Mesendoderm (in vitro differentiated cells): ENCODE results near the gene IQSEC1.

ENCODE experiments used
- DNase-seq: peaks from one replicate; pipeline ENCODE4 v3.0.0; 2013
- H2AK5ac ChIP-seq: 2 replicates; pipeline ENCODE4 v1.6.1; 2013; ENCODE audit warnings: low read length, inconsistent platforms
- H2BK120ac ChIP-seq: 2 replicates; pipeline ENCODE4 v1.6.1; 2013; ENCODE audit warnings: low read depth, mild to moderate bottlenecking, low read length, moderate library complexity, mixed read lengths
- H2BK15ac ChIP-seq: replicated peaks from 2 replicates; pipeline ENCODE4 v1.6.1; 2013; ENCODE audit warnings: low read depth, mild to moderate bottlenecking, moderate library complexity
- H2BK5ac ChIP-seq: 2 replicates; pipeline ENCODE4 v1.6.1; 2013; ENCODE audit warnings: low read length, inconsistent platforms
- H3K18ac ChIP-seq: 2 replicates; pipeline ENCODE4 v1.6.1; 2013; ENCODE audit warnings: mild to moderate bottlenecking, low read length, mixed read lengths
- H3K23ac ChIP-seq: one replicate; pipeline ENCODE4 v1.6.1; 2013; ENCODE audit warnings: low read length
- H3K27ac ChIP-seq: 2 replicates; pipeline ENCODE4 v1.5.1; 2013; ENCODE audit warnings: low read depth, mild to moderate bottlenecking, inconsistent platforms, low read length, moderate library complexity
- H3K27me3 ChIP-seq: 2 replicates; pipeline ENCODE4 v1.6.1; 2013; ENCODE audit warnings: low read length, control low read depth, mild to moderate bottlenecking, inconsistent platforms; ENCODE audit not compliant: insufficient read depth, poor library complexity
- H3K36me3 ChIP-seq: 2 replicates; pipeline ENCODE4 v1.6.1; 2013; ENCODE audit warnings: low read length, inconsistent platforms; ENCODE audit not compliant: control insufficient read depth, insufficient read depth
- H3K4ac ChIP-seq: one replicate; pipeline ENCODE4 v1.6.1; 2013; ENCODE audit warnings: low read depth, mild to moderate bottlenecking, low read length, moderate library complexity
- H3K4me1 ChIP-seq: 2 replicates; pipeline ENCODE4 v1.6.1; 2013; ENCODE audit warnings: low read depth, low read length, inconsistent platforms; ENCODE audit not compliant: control insufficient read depth
- H3K4me2 ChIP-seq: 2 replicates; pipeline ENCODE4 v1.6.1; 2013; ENCODE audit warnings: low read length
- H3K4me3 ChIP-seq: 2 replicates; pipeline ENCODE4 v1.5.1; 2013; ENCODE audit warnings: mild to moderate bottlenecking, low read length
- H3K56ac ChIP-seq: one replicate; pipeline ENCODE4 v1.6.1; 2013; ENCODE audit warnings: low read length
- H3K79me1 ChIP-seq: 2 replicates; pipeline ENCODE4 v1.6.1; 2013; ENCODE audit warnings: low read length, inconsistent platforms
- H3K79me2 ChIP-seq: 2 replicates; pipeline ENCODE4 v1.6.1; 2013; ENCODE audit warnings: mild to moderate bottlenecking, low read length; ENCODE audit not compliant: control insufficient read depth, insufficient read depth
- H3K9ac ChIP-seq: 2 replicates; pipeline ENCODE4 v1.6.1; 2013; ENCODE audit warnings: low read length, inconsistent platforms
- H4K5ac ChIP-seq: one replicate; pipeline ENCODE4 v1.6.1; 2013; ENCODE audit warnings: low read length
- H4K8ac ChIP-seq: one replicate; pipeline ENCODE4 v1.6.1; 2013; ENCODE audit warnings: low read depth, mild to moderate bottlenecking, control low read depth, low read length, moderate library complexity
- WGBS: extraction: QIAGEN DNeasy Blood & Tissue Kit; methylation state at CpG from one replicate; pipeline ENCODE4 v1.1.7; 2013; ENCODE audit warnings: low lambda C conversion rate, missing lambda C conversion rate; ENCODE audit not compliant: insufficient coverage; ENCODE audit errors: extremely low coverage; 5-methylcytosine and 5-hydroxymethylcytosine counted together

The IQSEC1 gene

DNA sequence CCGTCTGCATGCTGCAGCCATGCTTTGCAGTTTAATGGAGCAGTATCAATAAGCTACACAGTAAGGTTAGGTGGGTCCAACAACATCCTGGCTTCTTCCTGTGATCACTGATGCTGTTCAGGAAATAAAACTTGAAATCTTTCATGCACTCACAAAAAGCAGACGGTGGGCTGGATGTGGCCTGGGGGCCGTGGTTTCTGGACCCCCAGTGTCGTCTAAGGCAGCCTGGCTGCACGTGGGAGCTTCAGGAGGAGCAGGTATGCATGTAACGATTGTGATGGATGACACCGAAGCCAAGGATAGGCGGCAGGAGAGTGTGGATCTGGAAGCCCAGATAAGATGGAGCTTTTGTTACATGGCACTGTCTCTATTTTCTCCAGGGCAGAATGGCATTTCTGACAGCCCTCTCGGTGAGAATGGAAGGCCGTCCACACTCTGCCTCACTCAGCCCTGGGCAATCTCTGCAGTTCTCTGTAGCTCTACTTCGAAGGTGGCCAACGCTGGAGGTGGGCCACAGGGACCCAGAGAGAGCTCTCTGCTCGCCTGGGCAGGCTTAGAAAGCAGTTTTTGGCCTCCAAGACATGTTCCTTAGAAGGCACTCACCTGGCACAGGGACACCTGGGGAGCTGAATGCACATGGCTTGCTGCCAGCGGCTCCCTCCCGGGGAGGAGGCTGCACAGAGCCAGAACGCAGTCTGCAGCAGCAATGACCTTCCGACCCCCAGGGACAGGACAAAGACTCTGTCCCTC lies 46.4 kb upstream of the IQSEC1 start:
- no peak for DNase-seq
- Histone ChIP-seq H3K79me2 (no peaks in the 10 kb centered on the region), H2BK15ac (no peak overlapping the region), H4K8ac (no peak overlapping the region), H2AK5ac (no peak overlapping the region), H3K23ac (no peak overlapping the region), H2BK120ac (no peak overlapping the region), H3K27me3 (no peaks in the 10 kb centered on the region), H3K79me1 (no peaks in the 10 kb centered on the region), H3K56ac (no peak overlapping the region), H4K5ac (no peak overlapping the region), H3K36me3 (no peaks in the 10 kb centered on the region), H3K4ac (no peak overlapping the region), H3K4me2 (no peak overlapping the region), H3K9ac (no peak overlapping the region), H3K4me3 (no peak overlapping the region), H3K4me1 (peaks cover 2% of the 10 kb centered on the region), H2BK5ac (no peak overlapping the region), H3K18ac (no peak overlapping the region), H3K27ac (no peak overlapping the region)
- WGBS, result no CpG with 5 or more reads among the region's 17 CpGs

DNA sequence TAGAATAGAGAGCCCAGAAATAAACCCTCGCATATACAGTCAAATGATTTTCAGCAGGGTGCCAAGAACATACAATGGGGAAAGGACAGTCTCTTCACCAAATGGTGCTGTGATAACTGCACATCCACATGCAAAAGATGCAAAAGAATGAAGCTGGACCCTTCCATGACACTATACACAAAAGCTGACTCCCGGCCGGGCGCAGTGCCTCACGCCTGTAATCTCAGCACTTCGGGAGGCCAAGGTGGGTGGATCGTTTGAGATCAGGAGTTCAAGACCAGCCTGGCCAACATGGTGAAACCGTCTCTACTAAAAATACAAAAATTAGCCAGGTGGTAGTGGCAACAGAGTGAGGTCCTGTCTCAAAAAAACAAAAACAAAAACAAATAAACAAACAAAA lies 43.2 kb upstream of the IQSEC1 start:
- H2AK5ac ChIP-seq, result no peak overlapping the region
- no peak overlapping the region for H3K56ac ChIP-seq
- WGBS, result no CpG with 5 or more reads among the region's 8 CpGs
- H3K9ac ChIP-seq, result no peak overlapping the region
- H3K79me2 ChIP-seq, result no peaks in the 10 kb centered on the region
- peaks cover 2% of the 10 kb centered on the region for H3K4me1 ChIP-seq
- no peak overlapping the region for H2BK120ac ChIP-seq
- no peaks in the 10 kb centered on the region for H3K27me3 ChIP-seq
- no peak overlapping the region for H4K5ac ChIP-seq
- DNase-seq, result no peak
- no peak overlapping the region for H3K18ac ChIP-seq
- no peak overlapping the region for H2BK15ac ChIP-seq
- no peak overlapping the region for H3K4me2 ChIP-seq
- H4K8ac ChIP-seq, result no peak overlapping the region
- no peaks in the 10 kb centered on the region for H3K36me3 ChIP-seq
- H3K23ac ChIP-seq, result no peak overlapping the region
- H3K27ac ChIP-seq, result no peak overlapping the region
- no peak overlapping the region for H3K4me3 ChIP-seq
- no peak overlapping the region for H2BK5ac ChIP-seq
- no peak overlapping the region for H3K4ac ChIP-seq
- no peaks in the 10 kb centered on the region for H3K79me1 ChIP-seq

DNA sequence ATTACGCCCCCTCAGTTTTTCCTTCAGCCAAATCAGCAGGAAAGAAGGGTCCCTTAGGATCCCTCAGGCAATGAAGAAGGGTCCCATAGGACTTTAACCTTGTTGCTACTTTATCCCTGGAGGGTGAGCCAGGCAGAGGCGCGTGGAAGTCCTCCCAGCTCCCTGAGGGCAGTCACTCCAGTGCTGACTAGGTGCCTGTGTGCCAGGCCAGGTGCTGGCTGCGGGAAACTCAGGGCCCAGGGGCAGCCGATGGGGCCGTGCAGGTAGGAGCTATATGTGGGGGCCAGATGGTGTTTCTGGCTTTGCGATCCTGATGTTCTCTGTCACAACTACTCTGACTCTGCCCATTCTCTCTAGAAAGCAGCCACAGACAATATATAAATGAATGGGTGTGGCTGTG lies 42.8 kb upstream of the IQSEC1 start:
- H2BK5ac ChIP-seq, result no peak overlapping the region
- no peak overlapping the region for H2AK5ac ChIP-seq
- no peak overlapping the region for H2BK15ac ChIP-seq
- H4K8ac ChIP-seq, result no peak overlapping the region
- H3K18ac ChIP-seq, result no peak overlapping the region
- no peaks in the 10 kb centered on the region for H3K36me3 ChIP-seq
- no peaks in the 10 kb centered on the region for H3K79me2 ChIP-seq
- no peak overlapping the region for H3K4me3 ChIP-seq
- WGBS, result no CpG with 5 or more reads among the region's 7 CpGs
- no peak overlapping the region for H3K4me2 ChIP-seq
- no peak overlapping the region for H4K5ac ChIP-seq
- no peak overlapping the region for H3K4ac ChIP-seq
- H3K27ac ChIP-seq, result no peak overlapping the region
- no peak overlapping the region for H3K9ac ChIP-seq
- no peak overlapping the region for H2BK120ac ChIP-seq
- no peak overlapping the region for H3K56ac ChIP-seq
- H3K4me1 ChIP-seq, result peaks cover 2% of the 10 kb centered on the region
- H3K27me3 ChIP-seq, result no peaks in the 10 kb centered on the region
- DNase-seq, result no peak
- H3K79me1 ChIP-seq, result no peaks in the 10 kb centered on the region
- no peak overlapping the region for H3K23ac ChIP-seq

DNA sequence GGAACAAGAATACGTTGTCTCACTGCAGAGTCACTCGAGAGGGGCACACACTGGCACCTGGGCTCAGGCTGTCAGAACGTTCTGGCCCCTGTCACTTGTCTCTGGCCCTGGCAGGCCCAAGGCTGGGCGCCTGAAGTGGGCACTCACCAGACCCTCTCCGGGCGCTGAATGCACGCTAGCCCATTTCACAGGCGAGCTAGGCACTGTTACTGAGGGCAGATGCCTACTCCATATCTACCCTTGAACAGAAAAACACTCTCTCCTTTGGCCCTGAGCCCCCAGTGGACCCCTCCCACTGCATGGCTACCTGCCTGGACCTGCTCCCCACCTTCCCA lies 42.3 kb upstream of the IQSEC1 start:
- H2AK5ac ChIP-seq, result no peak overlapping the region
- no peak overlapping the region for H3K56ac ChIP-seq
- no peak overlapping the region for H2BK120ac ChIP-seq
- no peak overlapping the region for H3K27ac ChIP-seq
- H4K5ac ChIP-seq, result no peak overlapping the region
- WGBS, result no CpG with 5 or more reads among the region's 8 CpGs
- peaks cover 2% of the 10 kb centered on the region for H3K4me1 ChIP-seq
- H4K8ac ChIP-seq, result no peak overlapping the region
- no peak overlapping the region for H3K18ac ChIP-seq
- no peak overlapping the region for H2BK15ac ChIP-seq
- H3K36me3 ChIP-seq, result no peaks in the 10 kb centered on the region
- H2BK5ac ChIP-seq, result no peak overlapping the region
- H3K4me2 ChIP-seq, result no peak overlapping the region
- H3K4me3 ChIP-seq, result no peak overlapping the region
- no peak for DNase-seq
- H3K4ac ChIP-seq, result no peak overlapping the region
- H3K23ac ChIP-seq, result no peak overlapping the region
- H3K27me3 ChIP-seq, result no peaks in the 10 kb centered on the region
- H3K9ac ChIP-seq, result no peak overlapping the region
- no peaks in the 10 kb centered on the region for H3K79me1 ChIP-seq
- H3K79me2 ChIP-seq, result no peaks in the 10 kb centered on the region

DNA sequence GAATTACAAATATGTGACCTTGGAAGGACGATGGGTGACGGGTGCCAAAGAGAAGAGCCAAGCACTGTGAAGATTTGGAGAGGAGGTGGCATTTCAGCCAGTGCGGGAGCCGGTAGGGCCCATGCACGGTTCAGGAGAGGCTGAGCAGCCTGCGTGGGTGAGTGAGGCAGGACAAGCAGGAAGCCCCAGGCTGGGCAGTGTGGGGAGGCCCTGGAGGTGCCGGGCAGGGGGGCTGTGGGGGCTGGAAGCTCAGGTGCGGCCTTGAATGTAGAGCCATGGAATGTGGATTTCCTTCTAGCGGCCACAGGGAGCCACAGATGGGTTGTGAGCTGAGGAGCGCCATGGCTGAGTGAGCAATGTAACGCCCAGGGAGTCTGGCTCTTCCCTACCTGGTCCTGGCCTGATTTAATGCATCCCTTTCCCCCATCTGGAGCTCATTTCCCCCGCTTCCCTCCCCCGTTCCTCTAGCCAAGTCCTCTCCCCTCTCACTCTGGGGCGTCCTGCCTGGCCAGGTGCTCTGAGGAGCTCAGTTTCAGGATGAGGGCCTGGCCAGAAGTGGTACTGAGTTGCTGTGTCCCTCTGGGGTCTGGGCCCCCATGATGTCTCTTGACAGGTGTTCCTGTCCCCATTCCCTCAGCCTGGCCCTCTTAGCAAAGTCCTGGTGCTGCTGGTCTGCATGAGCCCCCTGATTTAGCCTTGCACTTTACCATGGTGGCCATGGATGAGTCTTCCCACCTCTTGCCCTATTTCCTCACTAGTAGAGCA lies 41.8 kb upstream of the IQSEC1 start:
- Histone ChIP-seq H2BK5ac (no peak overlapping the region), H3K27ac (no peak overlapping the region), H2BK120ac (no peak overlapping the region), H3K4me2 (no peak overlapping the region), H4K5ac (no peak overlapping the region), H2AK5ac (no peak overlapping the region), H3K4me3 (no peak overlapping the region), H3K56ac (no peak overlapping the region), H3K4ac (no peak overlapping the region), H3K9ac (no peak overlapping the region), H3K36me3 (no peaks in the 10 kb centered on the region), H3K4me1 (peaks cover 2% of the 10 kb centered on the region), H3K27me3 (no peaks in the 10 kb centered on the region), H2BK15ac (no peak overlapping the region), H3K18ac (no peak overlapping the region), H3K79me1 (no peaks in the 10 kb centered on the region), H4K8ac (no peak overlapping the region), H3K23ac (no peak overlapping the region), H3K79me2 (no peaks in the 10 kb centered on the region)
- no CpG with 5 or more reads among the region's 14 CpGs for WGBS
- DNase-seq, result no peak
